WI38 (cell line): ENCODE data around the gene RIPOR3.

Source experiments
- H3K4me3 ChIP-seq: 2 replicates; pipeline ENCODE4 v1.5.1; 2011; ENCODE audit warnings: low read depth, mild to moderate bottlenecking, control low read depth, low read length
- CTCF ChIP-seq: IDR thresholded peaks from 2 replicates; pipeline ENCODE4 v1.5.1; 2012; ENCODE audit warnings: low read depth, mild to moderate bottlenecking, control low read depth, low read length

Gene RIPOR3

GRCh38 chr20:50618537-50618936, 72.8 kb downstream of the RIPOR3 start:
- H3K4me3 ChIP-seq = no peak overlapping the region
- TF ChIP-seq CTCF = no peak

GRCh38 chr20:50617022-50617421, 74.3 kb downstream of the RIPOR3 start:
- no peak overlapping the region for H3K4me3 ChIP-seq
- TF ChIP-seq CTCF = no peak

GRCh38 chr20:50615407-50615806, 75.9 kb downstream of the RIPOR3 start:
- no peak for TF ChIP-seq CTCF
- no peak overlapping the region for H3K4me3 ChIP-seq

GRCh38 chr20:50613438-50614169, 77.7 kb downstream of the RIPOR3 start:
- TF ChIP-seq CTCF = no peak

GRCh38 chr20:50611128-50611810, 80.1 kb downstream of the RIPOR3 start:
- no peak for TF ChIP-seq CTCF
- H3K4me3 ChIP-seq = no peak overlapping the region

More at GRCh38 chr20:50613438-50614169, 77.7 kb downstream of the RIPOR3 start:
- no peak overlapping the region for H3K4me3 ChIP-seq

- TF ChIP-seq CTCF = no peak
- no peak overlapping the region for H3K4me3 ChIP-seq
Observed at GRCh38 chr20:50610212-50610718, 81.1 kb downstream of the RIPOR3 start.

GRCh38 chr20:50609438-50609989, 81.8 kb downstream of the RIPOR3 start:
- TF ChIP-seq CTCF = no peak
- H3K4me3 ChIP-seq = no peak overlapping the region
